Kidney epithelial cell (primary cell): ENCODE results near the gene CD52. TPM values are rescaled to one million over a fixed set of nuclear protein-coding genes. Genes with fewer than 3 reads are reported as not detected.

Experiments used
- DNase-seq: peaks from one replicate; pipeline ENCODE4 v3.0.0-alpha.2; 2010; ENCODE audit warnings: low read depth
- H3K27me3 ChIP-seq: 2 replicates; pipeline ENCODE4 v1.6.0; 2011; ENCODE audit warnings: low read length; ENCODE audit not compliant: control insufficient read depth, insufficient read depth
- H3K36me3 ChIP-seq: 2 replicates; pipeline ENCODE4 v1.5.1; 2011; ENCODE audit warnings: low read length; ENCODE audit not compliant: control insufficient read depth, insufficient read depth
- H3K4me3 ChIP-seq: 2 replicates; pipeline ENCODE4 v1.5.1; 2011; ENCODE audit warnings: low read depth, mild to moderate bottlenecking, control low read depth, low read length
- CTCF ChIP-seq: IDR thresholded peaks from 2 replicates; pipeline ENCODE4 v1.5.1; 2011; ENCODE audit warnings: mild to moderate bottlenecking, moderate library complexity, low read length, control low read depth, inconsistent platforms; ENCODE audit not compliant: insufficient read depth, poor library complexity, severe bottlenecking
- total RNA-seq: library from RNA; depleted of rRNA; stranded (reverse); fragments of >200 nt; gene quantifications from 2 replicates; pipeline ENCODE4 v1.2.3, GENCODE V29; 2015

CD52 gene
- total RNA-seq, 1 donor from 2014 or later: not detected

- H3K4me3 ChIP-seq: no peak overlapping the region
- no peaks in the 10 kb centered on the region for H3K27me3 ChIP-seq
- no peaks in the 10 kb centered on the region for H3K36me3 ChIP-seq
- TF ChIP-seq CTCF: no peak
- no peak for DNase-seq
Measured at GRCh38 chr1:26276432-26276838, 41.3 kb upstream of the CD52 start.

GRCh38 chr1:26277261-26277661 lies 40.5 kb upstream of the CD52 start:
- TF ChIP-seq CTCF: no peak

GRCh38 chr1:26277719-26278118 lies 40.0 kb upstream of the CD52 start:
- no peaks in the 10 kb centered on the region for H3K27me3 ChIP-seq
- no peaks in the 10 kb centered on the region for H3K36me3 ChIP-seq
- H3K4me3 ChIP-seq: no peak overlapping the region
- no peak for DNase-seq
- TF ChIP-seq CTCF: no peak

More at GRCh38 chr1:26277261-26277661, 40.5 kb upstream of the CD52 start:
- H3K27me3 ChIP-seq: no peaks in the 10 kb centered on the region
- H3K36me3 ChIP-seq: no peaks in the 10 kb centered on the region
- DNase-seq: no peak
- no peak overlapping the region for H3K4me3 ChIP-seq

- no peak for DNase-seq
- no peaks in the 10 kb centered on the region for H3K36me3 ChIP-seq
- no peak for TF ChIP-seq CTCF
- H3K27me3 ChIP-seq: no peaks in the 10 kb centered on the region
- H3K4me3 ChIP-seq: no peak overlapping the region
Measured at GRCh38 chr1:26278303-26278702, 39.5 kb upstream of the CD52 start.

- TF ChIP-seq CTCF: no peak
- H3K27me3 ChIP-seq: no peaks in the 10 kb centered on the region
- peak overlapping the region; percentile 77 for H3K4me3 ChIP-seq
- no peaks in the 10 kb centered on the region for H3K36me3 ChIP-seq
- DNase-seq: no peak
Measured at GRCh38 chr1:26278724-26279455, 38.9 kb upstream of the CD52 start.
